ENCODE results near the gene HIP1R.

HIP1R gene

DNA sequence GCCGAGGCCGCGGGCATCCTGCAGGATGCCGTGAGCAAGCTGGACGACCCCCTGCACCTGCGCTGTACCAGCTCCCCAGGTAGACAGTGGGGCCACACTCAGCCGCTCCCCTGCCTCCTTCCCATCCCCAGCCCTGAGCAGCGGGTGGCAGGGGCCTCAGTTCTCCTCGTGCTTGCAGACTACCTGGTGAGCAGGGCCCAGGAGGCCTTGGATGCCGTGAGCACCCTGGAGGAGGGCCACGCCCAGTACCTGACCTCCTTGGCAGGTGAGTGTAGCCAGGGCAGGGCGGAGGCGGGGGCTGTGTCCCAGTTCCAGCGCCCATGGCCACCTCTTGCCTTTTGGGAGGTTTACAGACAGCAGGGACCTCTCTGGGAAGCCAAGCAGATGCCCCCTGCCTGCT, 22.9 kb downstream of the HIP1R start:
- TF ChIP-seq ZBTB7A (IDR thresholded peaks at IDR 0.05; ENCODE audit: low read depth), result no peak
- no peak for TF ChIP-seq EP300 (IDR thresholded peaks at IDR 0.05; ENCODE audit: borderline replicate concordance)
- TF ChIP-seq TAF1 (IDR thresholded peaks at IDR 0.05; ENCODE audit: low read depth), result no peak
- no peak for TF ChIP-seq RAD21 (IDR thresholded peaks at IDR 0.05; ENCODE audit: low read depth)
- TF ChIP-seq, protein P1, sequence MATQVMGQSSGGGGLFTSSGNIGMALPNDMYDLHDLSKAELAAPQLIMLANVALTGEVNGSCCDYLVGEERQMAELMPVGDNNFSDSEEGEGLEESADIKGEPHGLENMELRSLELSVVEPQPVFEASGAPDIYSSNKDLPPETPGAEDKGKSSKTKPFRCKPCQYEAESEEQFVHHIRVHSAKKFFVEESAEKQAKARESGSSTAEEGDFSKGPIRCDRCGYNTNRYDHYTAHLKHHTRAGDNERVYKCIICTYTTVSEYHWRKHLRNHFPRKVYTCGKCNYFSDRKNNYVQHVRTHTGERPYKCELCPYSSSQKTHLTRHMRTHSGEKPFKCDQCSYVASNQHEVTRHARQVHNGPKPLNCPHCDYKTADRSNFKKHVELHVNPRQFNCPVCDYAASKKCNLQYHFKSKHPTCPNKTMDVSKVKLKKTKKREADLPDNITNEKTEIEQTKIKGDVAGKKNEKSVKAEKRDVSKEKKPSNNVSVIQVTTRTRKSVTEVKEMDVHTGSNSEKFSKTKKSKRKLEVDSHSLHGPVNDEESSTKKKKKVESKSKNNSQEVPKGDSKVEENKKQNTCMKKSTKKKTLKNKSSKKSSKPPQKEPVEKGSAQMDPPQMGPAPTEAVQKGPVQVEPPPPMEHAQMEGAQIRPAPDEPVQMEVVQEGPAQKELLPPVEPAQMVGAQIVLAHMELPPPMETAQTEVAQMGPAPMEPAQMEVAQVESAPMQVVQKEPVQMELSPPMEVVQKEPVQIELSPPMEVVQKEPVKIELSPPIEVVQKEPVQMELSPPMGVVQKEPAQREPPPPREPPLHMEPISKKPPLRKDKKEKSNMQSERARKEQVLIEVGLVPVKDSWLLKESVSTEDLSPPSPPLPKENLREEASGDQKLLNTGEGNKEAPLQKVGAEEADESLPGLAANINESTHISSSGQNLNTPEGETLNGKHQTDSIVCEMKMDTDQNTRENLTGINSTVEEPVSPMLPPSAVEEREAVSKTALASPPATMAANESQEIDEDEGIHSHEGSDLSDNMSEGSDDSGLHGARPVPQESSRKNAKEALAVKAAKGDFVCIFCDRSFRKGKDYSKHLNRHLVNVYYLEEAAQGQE (IDR thresholded peaks at IDR 0.05; ENCODE audit: low read depth), result no peak
- TF ChIP-seq, protein P2, sequence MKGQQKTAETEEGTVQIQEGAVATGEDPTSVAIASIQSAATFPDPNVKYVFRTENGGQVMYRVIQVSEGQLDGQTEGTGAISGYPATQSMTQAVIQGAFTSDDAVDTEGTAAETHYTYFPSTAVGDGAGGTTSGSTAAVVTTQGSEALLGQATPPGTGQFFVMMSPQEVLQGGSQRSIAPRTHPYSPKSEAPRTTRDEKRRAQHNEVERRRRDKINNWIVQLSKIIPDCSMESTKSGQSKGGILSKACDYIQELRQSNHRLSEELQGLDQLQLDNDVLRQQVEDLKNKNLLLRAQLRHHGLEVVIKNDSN (IDR thresholded peaks at IDR 0.05), result no peak
- no peak for TF ChIP-seq TCF12 (IDR thresholded peaks at IDR 0.05; ENCODE audit: low read depth)
- TF ChIP-seq NFIC (IDR thresholded peaks at IDR 0.05), result no peak
- TF ChIP-seq CEBPB (IDR thresholded peaks at IDR 0.05), result no peak
- TF ChIP-seq YY1 (IDR thresholded peaks at IDR 0.05; ENCODE audit: low read depth), result no peak
- TF ChIP-seq EGR1 (IDR thresholded peaks at IDR 0.05), result no peak
- no peak for TF ChIP-seq TEAD4 (IDR thresholded peaks at IDR 0.05)

DNA sequence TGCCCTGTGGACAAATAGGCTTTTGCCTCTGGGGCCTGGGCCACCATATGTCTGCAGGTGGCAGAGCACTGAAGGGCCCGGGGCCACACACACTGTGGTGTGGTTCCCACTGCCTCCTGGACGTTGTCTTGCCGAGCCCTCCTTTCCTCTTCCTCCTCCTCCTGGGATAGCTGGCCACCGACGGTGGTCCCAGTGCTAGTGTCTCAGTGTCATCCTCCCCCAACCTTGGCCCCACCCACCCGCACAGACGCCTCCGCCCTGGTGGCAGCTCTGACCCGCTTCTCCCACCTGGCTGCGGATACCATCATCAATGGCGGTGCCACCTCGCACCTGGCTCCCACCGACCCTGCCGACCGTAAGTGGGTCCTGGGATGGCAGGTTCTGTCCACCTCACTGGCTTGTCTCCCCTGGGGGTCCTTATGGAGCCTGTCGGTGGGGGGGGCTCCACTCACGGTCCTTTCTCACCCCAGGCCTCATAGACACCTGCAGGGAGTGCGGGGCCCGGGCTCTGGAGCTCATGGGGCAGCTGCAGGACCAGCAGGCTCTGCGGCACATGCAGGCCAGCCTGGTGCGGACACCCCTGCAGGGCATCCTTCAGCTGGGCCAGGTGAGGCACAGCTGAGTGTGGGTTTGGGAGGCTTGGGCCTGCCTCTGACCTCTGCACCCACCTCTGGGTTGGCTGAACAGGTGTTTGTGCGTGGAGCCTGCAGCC, 23.5 kb downstream of the HIP1R start:
- no peak for TF ChIP-seq ZBTB7A (IDR thresholded peaks at IDR 0.05; ENCODE audit: low read depth)
- TF ChIP-seq, protein P1 (IDR thresholded peaks at IDR 0.05; ENCODE audit: low read depth), result no peak
- no peak for TF ChIP-seq FOXM1 (IDR thresholded peaks at IDR 0.05; ENCODE audit: borderline replicate concordance, low read depth)
- no peak for TF ChIP-seq TEAD4 (IDR thresholded peaks at IDR 0.05)
- TF ChIP-seq YY1 (IDR thresholded peaks at IDR 0.05; ENCODE audit: low read depth), result no peak
- no peak for TF ChIP-seq TCF12 (IDR thresholded peaks at IDR 0.05; ENCODE audit: low read depth)
- no peak for TF ChIP-seq RAD21 (IDR thresholded peaks at IDR 0.05; ENCODE audit: low read depth)
- no peak for TF ChIP-seq CREB1 (IDR thresholded peaks at IDR 0.05; ENCODE audit: low read depth)
- TF ChIP-seq EGR1 (IDR thresholded peaks at IDR 0.05), result no peak
- TF ChIP-seq CEBPB (IDR thresholded peaks at IDR 0.05), result no peak
- TF ChIP-seq NFIC (IDR thresholded peaks at IDR 0.05), result no peak
- TF ChIP-seq EP300 (IDR thresholded peaks at IDR 0.05; ENCODE audit: borderline replicate concordance), result no peak

DNA sequence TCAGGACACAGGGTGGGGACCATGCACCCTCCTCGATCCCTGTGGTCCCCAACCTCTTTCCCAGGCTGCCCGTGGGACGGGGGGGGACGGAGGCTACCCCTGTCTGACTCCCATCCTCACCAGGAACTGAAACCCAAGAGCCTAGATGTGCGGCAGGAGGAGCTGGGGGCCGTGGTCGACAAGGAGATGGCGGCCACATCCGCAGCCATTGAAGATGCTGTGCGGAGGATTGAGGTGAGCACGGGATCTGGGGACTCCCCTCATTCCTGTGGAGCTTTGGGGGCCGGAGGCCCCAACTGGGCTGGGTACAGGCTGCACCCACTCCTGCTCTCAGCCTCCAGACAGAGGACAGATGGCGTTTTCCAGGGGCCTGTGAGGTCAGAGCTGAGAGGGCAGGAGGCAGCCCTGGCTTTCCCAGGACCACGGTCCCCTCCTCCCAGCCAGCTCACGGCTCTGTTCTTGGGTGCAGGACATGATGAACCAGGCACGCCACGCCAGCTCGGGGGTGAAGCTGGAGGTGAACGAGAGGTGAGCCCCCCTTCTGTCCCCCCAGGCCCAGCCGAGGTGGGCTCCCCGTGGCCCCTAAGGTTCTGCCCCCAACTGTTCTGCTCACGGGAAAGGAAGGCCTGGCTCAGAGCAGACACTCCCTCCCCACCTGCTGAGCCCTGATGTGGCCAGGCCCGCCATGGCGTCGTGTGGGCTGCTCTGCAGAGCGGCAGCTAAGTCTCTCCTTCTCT, 24.2 kb downstream of the HIP1R start:
- TF ChIP-seq ZBTB7A (IDR thresholded peaks at IDR 0.05; ENCODE audit: low read depth) (no peak), CREB1 (IDR thresholded peaks at IDR 0.05; ENCODE audit: low read depth) (no peak), EP300 (IDR thresholded peaks at IDR 0.05; ENCODE audit: borderline replicate concordance) (no peak), YY1 (IDR thresholded peaks at IDR 0.05; ENCODE audit: low read depth) (no peak), TCF12 (IDR thresholded peaks at IDR 0.05; ENCODE audit: low read depth) (no peak), TEAD4 (IDR thresholded peaks at IDR 0.05) (no peak), EGR1 (IDR thresholded peaks at IDR 0.05) (no peak), FOXM1 (IDR thresholded peaks at IDR 0.05; ENCODE audit: borderline replicate concordance, low read depth) (no peak), RAD21 (IDR thresholded peaks at IDR 0.05; ENCODE audit: low read depth) (no peak), TAF1 (IDR thresholded peaks at IDR 0.05; ENCODE audit: low read depth) (no peak), NFIC (IDR thresholded peaks at IDR 0.05) (no peak)
- TF ChIP-seq, protein P3, sequence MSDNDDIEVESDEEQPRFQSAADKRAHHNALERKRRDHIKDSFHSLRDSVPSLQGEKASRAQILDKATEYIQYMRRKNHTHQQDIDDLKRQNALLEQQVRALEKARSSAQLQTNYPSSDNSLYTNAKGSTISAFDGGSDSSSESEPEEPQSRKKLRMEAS (IDR thresholded peaks at IDR 0.05), result no peak

DNA sequence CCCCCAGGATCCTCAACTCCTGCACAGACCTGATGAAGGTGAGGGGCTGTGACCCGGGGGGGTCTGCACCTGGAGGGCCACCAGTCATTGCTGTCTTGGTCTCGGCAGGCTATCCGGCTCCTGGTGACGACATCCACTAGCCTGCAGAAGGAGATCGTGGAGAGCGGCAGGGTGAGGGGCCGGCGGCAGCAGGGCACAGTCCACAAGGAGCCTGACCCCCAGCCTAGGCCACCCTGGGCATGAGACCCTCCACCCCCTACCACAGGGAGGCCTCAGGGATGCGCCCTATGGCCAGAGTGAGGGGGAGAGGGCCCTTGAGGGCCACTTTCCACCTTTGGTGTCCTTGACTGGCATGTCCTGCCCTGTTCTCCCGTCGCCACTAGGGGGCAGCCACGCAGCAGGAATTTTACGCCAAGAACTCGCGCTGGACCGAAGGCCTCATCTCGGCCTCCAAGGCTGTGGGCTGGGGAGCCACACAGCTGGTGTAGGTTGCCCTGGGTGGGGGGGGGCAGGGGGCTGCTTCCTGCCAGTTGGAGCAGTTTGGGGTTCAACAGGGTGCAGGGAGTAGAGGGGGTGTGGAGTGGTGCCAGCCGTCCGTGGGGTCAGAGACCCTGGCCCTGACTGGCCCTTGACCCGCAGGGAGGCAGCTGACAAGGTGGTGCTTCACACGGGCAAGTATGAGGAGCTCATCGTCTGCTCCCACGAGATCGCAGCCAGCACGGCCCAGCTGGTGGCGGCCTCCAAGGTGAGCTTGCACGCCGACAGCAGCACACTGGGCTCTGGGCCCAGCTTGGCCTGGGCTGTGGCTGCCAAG, 25.0 kb downstream of the HIP1R start:
- no peak for TF ChIP-seq EP300 (IDR thresholded peaks at IDR 0.05; ENCODE audit: borderline replicate concordance)
- TF ChIP-seq, protein P3 (IDR thresholded peaks at IDR 0.05), result no peak
- no peak for TF ChIP-seq YY1 (IDR thresholded peaks at IDR 0.05; ENCODE audit: low read depth)
- peak; percentile 93 for TF ChIP-seq RAD21 (IDR thresholded peaks at IDR 0.05; ENCODE audit: low read depth)
- no peak for TF ChIP-seq CEBPB (IDR thresholded peaks at IDR 0.05)
- TF ChIP-seq FOXM1 (IDR thresholded peaks at IDR 0.05; ENCODE audit: borderline replicate concordance, low read depth), result no peak
- TF ChIP-seq TCF12 (IDR thresholded peaks at IDR 0.05; ENCODE audit: low read depth), result no peak
- TF ChIP-seq TEAD4 (IDR thresholded peaks at IDR 0.05), result peak; percentile 71
- no peak for TF ChIP-seq NFIC (IDR thresholded peaks at IDR 0.05)
- TF ChIP-seq TAF1 (IDR thresholded peaks at IDR 0.05; ENCODE audit: low read depth), result no peak
- TF ChIP-seq, protein P2 (IDR thresholded peaks at IDR 0.05), result no peak
- no peak for TF ChIP-seq EGR1 (IDR thresholded peaks at IDR 0.05)
- TF ChIP-seq, protein P1 (IDR thresholded peaks at IDR 0.05; ENCODE audit: low read depth), result no peak
- TF ChIP-seq ZBTB7A (IDR thresholded peaks at IDR 0.05; ENCODE audit: low read depth), result 0 out of 2 replicates have a peak, but pooled peaks have one; percentile 17
- no peak for TF ChIP-seq CREB1 (IDR thresholded peaks at IDR 0.05; ENCODE audit: low read depth)

Data from Ishikawa (cell line).